LNCaP clone FGC (cell line): ENCODE measurements around the gene XYLT1.
"Not testable (repeated sequence)": the region's sequence is repeated elsewhere in the genome, so short reads cannot be mapped to it uniquely, and the experiment has no call there.

Source experiments
- DNase-seq: peaks from one replicate; pipeline ENCODE4 v3.0.0-alpha.2; 2011; ENCODE audit warnings: low read depth
- H3K4me3 ChIP-seq: 2 replicates; pipeline ENCODE4 v1.5.1; 2011; ENCODE audit warnings: mild to moderate bottlenecking, low read depth, low read length, control low read depth
- CTCF ChIP-seq: IDR thresholded peaks from 2 replicates; pipeline ENCODE4 v1.5.1; 2012; ENCODE audit warnings: mild to moderate bottlenecking; ENCODE audit not compliant: control insufficient read depth, insufficient read depth; ENCODE audit errors: extremely low read depth

Gene XYLT1

GRCh38 chr16:17413508-17413907 is 57.3 kb downstream of the XYLT1 start:
- DNase-seq, result no peak
- no peak overlapping the region for H3K4me3 ChIP-seq
- no peak for TF ChIP-seq CTCF

GRCh38 chr16:17412791-17413190 is 58.0 kb downstream of the XYLT1 start:
- no peak for TF ChIP-seq CTCF
- no peak for DNase-seq
- no peak overlapping the region for H3K4me3 ChIP-seq

GRCh38 chr16:17412221-17412620 is 58.5 kb downstream of the XYLT1 start:
- no peak overlapping the region for H3K4me3 ChIP-seq
- TF ChIP-seq CTCF, result no peak
- no peak for DNase-seq

- no peak for DNase-seq
- no peak overlapping the region for H3K4me3 ChIP-seq
- no peak for TF ChIP-seq CTCF
Observed at GRCh38 chr16:17411263-17411662, 59.5 kb downstream of the XYLT1 start.

GRCh38 chr16:17410316-17410715 is 60.4 kb downstream of the XYLT1 start:
- DNase-seq, H3K4me3 ChIP-seq: not testable (repeated sequence)

- DNase-seq, result no peak
- no peak for TF ChIP-seq CTCF
- H3K4me3 ChIP-seq, result no peak overlapping the region
Observed at GRCh38 chr16:17409894-17410293, 60.9 kb downstream of the XYLT1 start.

GRCh38 chr16:17408955-17409441 is 61.8 kb downstream of the XYLT1 start:
- no peak for TF ChIP-seq CTCF
- no peak overlapping the region for H3K4me3 ChIP-seq
- DNase-seq, result no peak

- DNase-seq, result no peak
- H3K4me3 ChIP-seq, result no peak overlapping the region
- no peak for TF ChIP-seq CTCF
Observed at GRCh38 chr16:17408296-17408695, 62.5 kb downstream of the XYLT1 start.
